HK-2 (cell line): Measurements from ENCODE around the gene SLC4A5.
"Not testable (repeated sequence)": the region's sequence is repeated elsewhere in the genome, so short reads cannot be mapped to it uniquely, and the experiment has no call there.

ENCODE experiments used
- DNase-seq: peaks from one replicate; pipeline ENCODE4 v3.0.0-alpha.2; 2018; ENCODE audit not compliant: unreplicated experiment

The SLC4A5 gene

DNA sequence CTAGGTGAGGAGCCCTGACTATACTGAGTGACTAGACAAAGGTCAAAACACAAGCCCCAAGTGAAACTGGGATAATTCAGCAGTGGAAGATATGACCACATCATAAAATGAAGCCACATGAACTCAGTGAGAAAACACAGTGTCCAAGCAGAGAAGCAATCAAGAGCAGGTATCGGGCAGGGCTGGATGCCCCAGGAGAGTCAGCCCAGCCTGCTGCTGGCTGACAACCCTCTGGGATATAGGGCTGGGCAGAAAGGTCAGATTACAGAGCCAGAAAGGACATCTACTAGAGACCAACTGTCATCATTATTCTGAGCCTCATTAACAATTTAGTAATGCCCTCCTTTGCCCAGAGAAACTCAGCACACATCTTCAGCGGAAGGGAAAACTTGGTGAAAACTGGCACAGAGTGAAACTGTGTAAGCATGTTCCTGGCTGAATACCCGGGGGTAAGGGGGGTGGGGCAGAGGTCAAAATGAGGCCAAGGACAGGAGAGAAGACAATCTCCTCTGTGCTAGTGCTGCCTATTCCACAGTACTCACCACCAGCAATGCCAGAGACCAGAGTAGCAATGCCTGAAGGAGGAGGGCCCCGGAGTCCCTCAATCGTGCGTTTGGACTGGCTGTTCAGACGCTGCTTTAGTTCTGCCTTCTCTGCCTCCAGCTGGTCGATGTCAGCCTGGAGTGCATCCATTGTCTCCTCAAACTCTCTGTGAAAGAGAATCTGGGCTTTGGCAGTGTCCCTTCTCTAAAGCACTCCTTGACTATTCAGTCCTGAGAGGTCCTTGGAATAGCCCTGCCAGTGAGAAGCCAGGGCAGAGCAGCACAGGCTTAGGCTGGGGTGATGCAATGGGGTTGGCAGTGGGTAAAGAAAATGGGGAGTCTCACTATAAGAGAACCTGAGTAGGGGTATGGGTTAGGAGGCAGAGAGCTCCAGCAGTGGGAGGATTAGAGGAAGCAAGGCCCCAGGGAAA, 21.6 kb upstream of the SLC4A5 start:
- DNase-seq = no peak

DNA sequence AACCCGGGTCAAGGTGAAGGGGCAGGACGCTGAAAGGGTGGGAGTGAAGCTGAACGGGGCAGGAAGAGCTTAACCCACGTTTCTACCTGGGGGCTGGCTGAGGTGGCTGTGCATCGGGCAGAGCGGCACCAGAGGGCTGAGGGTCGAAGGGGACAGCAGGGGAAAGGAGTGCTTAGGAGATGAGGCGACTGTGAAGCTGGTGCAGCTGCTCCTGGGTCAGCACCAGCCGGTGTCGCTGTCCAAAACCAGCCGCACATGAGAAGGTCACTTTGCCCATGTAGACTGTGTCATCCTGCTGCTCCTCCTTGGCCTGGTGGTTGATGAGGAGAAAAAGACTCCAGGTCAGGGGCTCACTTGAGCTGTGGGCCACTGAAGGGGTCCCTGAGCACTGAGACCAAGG, 18.1 kb upstream of the SLC4A5 start:
- DNase-seq = no peak

DNA sequence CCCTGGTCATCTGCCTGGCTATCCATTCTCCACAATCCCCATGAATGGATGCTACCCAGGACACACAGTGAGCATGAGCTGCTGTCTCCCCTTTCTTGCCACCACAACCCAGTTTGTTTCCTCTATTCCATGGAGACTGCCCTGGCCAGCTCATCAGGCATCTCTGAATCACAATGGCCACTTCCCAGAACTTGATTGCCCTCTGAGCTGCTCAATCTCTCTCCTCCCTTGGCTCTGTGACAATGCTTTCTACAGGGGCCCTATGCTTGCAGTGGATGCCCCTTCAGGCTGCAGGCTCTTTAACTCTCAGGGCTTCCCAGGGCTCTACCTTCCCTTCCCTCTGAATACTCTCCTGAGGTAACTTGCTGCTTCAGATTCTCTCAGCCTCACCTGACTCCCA, 14.4 kb upstream of the SLC4A5 start:
- DNase-seq = no peak

DNA sequence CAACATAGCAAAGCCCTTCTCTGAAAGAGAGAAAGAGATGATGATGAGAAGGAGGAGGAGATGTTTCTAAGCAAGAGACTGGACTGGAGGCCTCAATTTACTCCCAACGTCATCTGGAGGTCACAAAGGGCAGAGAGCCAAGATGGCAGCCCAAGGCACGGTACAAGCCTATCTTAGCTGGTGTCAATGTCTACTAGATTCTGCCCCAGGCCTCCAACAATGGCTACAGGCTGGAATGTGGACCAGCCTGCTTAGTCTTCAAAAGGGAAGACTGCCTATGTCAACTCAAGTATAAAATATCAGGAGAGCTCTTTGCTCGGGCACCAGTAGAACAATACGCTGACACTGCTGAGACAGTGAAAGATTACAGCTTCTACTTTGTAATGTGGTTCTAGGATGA, 6.7 kb upstream of the SLC4A5 start:
- no peak for DNase-seq

DNA sequence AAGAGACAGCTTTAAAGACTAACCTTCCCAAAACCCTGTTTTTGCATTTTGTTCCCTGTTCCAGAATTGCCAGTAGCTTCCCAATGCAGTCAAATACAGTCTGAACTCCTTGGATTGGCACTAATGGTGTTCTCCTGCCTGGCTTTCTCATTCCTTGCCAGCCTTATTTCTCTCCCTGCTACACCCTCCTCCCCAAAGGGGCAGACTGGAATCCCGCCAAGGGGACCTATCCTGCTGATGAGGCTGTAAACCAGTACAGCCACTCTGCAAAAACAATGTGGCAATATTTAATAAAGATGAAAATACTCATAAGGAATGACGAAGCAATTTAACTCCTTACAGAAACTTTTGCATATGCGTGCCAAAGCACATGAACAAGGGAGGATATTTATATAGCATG, 4.5 kb upstream of the SLC4A5 start:
- no peak for DNase-seq

DNA sequence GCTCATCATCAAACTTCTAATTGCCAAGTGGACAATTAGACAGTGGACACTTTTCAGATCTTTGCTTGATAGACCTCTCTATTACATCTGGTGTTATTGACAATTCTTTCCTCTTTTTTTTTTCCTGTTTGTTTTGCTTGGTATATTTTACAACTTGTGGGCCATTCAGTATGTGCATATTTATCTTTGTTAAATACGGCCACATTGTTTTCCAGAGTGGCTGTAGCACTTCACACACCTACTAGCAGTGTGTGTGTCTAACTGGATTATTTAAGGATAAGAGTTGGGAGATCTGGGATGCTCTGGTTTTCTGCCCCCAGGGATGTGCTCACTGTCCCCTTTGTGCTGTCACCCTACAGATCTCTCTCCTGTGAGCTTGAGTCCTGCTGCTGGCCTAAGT, 4.1 kb upstream of the SLC4A5 start:
- DNase-seq = no peak

DNA sequence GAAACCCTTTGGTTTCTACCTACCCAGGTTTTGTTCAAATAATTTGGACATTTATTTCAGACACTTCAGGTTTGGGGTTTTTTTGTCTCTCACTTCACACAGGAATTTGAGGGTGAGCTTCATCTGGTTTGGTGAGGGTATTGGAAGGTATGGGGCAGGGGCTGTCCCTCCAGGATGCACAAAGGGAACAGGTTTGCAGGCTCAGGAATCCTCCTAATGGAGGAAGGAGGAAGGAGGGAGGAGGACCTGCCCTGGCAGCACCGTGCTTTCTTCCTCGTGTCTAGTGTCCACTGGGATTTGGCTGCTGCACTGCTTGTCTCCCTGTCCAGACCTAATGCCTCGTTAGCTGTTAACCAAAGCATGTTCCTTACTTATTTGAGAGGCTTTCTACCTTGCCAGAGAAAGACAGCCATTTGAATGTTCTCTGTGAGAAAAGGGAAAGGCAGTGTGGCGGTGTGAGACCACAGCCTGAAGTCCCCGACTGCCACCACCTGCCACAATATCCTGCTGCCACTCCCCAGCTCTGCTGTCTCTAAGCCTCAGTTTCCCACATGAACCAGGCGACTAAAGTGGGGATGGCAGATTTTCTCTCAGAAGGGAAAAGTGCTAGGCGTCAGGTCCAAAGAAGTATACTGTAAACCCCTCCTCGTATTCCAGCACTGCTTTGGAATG, 2.2 kb upstream of the SLC4A5 start:
- no peak for DNase-seq

DNA sequence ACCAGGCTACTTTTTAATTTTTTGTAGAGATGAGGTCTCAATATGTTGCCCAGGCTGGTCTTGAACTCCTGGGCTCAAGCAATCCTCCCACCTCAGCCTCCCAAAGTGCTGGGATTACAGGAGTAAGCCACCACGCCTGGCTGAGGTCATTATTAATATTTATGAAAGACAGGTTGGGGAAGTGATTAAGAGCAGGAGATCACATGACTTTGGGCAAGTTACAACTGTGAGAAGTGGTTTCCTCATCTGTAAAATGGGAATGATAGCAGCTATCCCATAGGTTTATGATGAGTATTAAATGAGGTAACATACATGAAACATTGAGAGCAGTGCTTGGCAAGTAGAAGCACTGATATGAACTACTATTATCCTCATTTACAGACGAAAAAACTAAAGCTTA, 7.0 kb downstream of the SLC4A5 start:
- DNase-seq = not testable (repeated sequence)

DNA sequence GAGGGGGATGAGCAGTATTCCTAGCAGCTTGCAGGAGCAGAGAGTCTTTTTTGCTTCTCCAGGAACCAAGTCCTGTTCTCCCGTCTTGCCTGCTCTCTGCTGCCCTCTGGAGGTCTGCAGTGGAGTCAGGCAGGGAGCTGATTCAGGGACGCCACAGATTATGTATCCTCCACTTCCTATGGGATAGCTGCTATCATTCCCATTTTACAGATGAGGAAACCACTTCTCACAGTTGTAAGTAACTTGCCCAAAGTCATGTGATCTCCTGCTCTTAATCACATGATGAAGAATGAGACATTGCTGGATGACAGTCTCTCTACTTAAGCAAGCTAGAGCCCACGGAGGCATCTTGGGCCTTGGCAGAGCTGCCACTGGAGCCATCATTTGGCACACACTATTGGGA, 8.3 kb downstream of the SLC4A5 start:
- DNase-seq = peak; percentile 73

DNA sequence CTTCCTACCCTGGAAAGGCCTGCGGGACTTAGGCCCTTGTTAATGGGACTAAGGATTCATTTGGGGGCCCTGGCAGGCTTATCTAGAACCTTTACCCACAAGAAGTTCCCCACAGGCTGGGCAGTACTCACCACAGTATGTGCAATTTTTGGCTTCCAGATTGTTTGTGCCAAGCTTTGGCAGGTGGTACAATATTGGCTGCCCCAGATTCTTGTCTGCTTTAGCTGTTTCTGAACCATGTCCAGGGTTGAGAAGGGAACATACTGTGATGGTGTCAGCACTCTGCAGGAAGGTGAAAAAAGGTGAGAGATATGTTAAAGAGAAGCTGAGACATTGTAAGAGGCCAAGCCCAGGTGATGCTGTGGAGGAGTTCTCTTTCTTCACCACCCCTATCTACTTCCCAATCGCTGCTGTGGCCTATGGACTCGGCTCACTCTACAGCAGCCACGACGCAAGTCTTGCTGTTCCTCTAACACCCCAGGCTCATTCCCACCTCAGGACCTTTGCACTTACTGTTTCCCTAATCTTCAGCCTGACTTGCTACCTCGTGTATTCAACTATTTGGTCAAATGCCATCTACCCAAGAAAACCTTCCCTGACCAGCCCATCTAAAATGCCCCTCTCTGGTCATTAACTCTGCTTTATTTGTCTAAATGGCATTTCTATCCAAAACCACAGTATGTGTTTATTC, 9.2 kb downstream of the SLC4A5 start:
- no peak for DNase-seq

DNA sequence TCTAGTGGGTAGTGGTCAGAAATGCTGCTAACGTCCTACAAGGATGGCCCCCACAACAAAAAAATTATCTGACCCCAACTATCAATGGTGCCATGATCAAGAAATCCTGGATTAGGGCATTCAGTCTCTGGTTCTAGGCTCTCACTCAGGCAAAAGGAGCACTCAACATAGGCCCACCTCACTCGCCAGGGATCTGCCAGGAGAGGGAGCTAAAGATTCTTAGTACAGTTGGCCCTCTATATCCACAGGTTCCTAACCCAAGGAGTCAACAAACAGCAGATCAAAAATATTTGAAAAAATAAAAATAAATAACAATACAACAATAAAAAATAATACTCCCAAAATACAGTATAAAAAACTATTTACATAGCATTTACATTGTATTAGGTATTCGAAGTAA, 10.0 kb downstream of the SLC4A5 start:
- peak; percentile 25 for DNase-seq

DNA sequence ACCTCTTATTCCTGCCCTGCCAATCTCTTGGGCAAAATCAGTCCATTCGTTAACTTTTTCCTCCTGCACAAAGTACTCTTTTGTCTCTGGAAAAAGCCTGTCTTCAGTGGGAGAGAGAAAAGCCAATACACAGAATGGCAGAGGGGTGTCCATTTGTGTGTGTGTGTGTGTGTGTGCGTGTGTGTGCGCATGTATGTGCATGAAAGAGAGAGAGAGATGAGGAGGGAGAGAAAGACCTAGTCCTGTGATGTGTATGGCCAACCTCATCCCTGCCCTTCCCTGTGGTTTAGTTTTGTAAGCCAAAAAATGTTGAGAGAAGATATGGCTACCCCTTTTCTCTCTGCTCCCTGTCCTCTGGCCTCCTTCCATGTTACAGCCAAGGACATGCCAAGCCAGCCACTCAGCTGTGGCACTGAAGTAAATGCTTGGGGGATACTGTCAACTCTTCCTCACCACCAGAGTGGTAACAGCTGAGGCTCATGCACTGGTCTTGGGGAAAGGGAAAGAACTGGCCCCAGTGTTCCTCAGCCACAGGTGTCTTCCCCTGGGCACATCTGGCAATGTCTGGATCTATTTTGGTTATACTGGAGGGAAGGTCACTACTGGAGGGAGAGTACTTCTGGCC, 10.6 kb downstream of the SLC4A5 start:
- DNase-seq = no peak

DNA sequence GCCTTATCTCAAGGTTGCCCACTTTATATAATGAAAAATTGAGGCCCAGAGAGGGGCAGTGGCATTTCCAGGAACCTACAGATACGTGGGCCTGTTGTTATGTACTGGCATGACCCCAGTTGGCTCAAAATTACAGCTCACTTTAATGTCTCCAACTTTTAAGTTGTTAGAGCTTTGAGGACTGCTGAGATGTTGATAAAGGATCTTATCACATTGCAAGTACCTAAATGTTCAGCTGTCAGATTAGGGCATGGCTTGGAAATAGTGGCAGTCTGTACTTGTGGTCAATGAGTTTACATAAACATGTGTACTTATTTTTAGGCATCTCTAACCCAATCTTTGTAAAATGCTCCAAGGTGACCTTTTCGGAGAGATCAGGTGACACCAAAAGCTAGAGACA, 14.6 kb downstream of the SLC4A5 start:
- DNase-seq = no peak

DNA sequence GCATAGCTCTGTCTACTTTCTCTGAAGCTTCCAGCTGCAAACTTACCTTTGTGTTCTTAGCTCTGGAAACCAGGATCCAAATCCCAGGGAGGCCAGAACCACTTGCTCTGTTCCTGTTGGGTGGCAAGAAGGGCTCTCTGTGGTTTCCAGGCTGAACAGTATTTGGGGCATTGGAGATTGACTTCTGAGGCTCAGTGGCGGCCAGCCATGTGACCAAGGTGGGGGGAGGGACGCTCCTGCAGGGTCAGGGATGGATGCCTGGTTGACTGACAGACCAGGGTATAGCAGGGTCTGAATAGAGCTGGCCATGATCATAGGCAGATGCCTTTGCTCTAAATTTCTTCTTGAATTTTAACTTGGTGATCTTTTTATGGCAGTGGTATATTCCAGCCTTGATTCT, 15.1 kb downstream of the SLC4A5 start:
- no peak for DNase-seq

DNA sequence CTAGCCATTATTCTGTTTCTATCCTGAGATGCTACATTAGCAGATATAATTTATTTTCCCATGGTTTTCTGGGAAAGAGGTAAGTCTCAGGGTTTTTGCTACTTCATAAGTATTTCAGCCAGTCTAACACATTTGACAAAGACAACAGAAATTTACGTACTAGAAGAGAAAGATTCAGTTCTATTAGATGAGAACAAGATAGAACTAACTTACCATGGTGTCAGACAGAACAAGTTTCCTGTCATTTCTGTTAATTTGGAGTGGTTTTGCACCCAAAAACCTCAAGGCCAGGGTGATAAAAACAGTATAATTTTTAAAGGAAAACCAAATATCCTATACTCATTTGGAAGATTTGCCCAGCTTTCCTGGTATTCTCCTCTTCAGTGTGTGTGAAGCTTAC, 15.6 kb downstream of the SLC4A5 start:
- DNase-seq = no peak

DNA sequence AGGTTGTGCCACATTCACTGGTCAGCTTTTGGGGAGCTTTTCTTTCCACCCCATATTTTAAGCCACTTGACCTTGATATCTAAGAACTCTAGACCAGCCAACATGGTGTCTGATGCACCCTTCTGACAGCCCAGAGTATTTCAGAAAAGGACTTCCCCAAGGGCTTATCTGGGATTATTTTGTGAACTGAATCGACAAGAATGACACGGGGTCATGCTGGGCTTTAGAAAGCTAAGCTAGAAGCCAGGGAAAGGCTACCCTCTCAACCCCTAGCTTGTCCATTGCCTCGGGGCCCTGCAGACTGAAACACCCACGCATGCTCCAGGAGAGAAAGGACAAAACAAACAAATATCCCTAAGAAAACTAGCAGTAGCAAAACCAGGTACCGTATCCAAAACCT, 16.0 kb downstream of the SLC4A5 start:
- no peak for DNase-seq

DNA sequence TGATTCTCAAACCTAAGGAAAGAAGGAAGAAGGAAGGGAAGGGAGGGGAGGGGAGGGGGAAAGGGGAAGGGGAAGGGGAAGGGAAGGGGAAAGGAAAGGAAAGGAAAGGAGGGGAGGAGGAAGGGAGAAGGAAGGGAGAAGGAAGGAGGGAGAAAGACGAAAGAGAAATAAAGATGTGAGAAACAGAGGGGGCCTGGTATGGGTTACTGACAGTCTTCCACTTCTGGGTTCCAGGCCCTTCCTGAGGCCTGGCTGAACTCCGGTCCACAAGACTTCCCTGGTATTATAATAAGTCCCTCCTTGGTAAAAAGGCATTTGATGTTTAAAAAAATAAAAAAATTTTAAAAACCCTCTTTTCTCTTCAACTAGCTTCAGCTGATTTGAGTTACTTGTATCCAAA, 17.4 kb downstream of the SLC4A5 start:
- no peak for DNase-seq

DNA sequence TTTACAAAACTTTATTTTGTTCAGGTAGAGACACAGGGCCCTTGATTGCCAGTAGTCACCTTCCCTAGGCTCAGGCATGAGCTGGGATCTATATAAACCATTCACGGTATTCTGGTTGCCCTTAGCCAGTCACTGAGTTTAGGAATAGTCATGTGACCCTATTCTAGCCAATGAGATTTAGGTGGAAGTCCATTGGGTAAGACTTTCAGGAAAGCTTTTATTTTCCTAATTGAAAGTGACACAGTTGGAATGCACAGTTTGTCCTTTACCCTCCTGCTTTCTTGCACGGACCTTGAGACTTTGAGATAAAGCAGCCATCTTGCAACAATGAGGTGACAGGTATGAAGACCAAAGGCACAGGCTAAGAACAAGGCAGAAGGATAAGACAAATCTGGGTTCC, 21.5 kb downstream of the SLC4A5 start:
- DNase-seq = no peak

DNA sequence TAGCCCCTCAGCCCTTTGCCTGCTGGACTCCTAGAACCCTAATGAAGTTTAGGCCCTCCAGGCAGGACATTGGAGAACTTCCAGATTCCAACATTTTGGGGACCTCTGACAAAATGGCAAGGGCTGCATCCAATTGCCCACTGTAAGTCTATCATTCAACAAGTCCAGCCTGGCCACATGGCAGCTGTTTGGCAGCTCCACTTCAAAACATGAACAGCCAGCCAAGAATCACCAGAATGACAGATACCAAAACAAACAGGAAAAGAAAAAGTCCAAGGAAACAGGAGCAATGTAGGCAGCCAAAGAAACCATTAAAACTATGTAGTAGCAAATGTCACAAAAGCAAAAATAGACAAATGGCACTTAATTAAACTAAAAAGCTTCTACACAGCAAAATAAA, 25.5 kb downstream of the SLC4A5 start:
- DNase-seq = no peak

DNA sequence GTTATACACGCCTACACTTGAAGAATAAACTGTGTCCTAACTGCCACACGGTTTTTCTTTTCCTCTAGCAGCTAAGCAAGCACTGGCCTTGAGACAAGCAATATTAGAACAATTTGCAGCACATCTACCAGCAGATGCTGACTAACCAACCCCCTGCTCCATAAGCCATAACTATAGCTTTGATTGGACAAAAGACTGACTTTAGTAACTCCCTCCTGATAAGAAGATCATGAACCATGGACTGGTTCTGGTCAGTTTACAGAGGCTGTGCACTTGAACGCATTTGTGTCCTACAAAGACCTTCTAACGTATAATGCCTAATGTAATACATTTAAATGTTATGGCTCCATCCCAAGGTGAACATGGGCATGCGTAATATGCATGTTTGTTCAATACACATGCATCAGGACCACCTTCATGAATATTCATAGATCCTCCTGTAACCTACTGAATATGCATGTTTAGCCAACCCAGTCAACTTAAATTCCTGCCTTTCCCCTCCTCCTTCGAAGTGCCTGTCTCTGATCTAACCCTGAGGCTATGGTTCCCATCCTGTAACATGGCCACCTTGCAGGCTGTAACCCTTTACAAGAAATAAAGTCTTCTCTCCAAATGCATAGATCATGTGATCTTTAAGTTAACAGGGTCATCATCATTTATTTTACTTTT, 26.5 kb downstream of the SLC4A5 start:
- DNase-seq = no peak

DNA sequence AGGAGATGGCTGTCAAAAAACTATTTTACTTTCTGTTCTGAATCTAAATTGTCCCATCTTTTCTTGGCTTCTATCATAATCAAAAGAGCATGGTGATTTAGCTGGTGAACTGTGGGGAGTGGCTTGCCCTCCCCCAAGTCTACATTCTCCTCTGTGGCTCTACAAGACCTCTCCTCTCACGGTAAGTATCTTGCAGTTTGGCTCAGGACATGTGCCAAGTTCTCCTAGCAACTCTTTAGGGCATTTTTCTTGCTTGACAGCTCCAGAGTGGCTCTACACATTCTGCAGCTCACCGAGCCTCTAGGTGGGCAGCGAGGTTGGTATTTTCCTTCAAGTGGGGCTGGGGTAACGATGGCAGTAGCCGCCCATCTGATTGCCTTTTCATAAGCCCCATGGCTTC, 29.1 kb downstream of the SLC4A5 start:
- DNase-seq = no peak

DNA sequence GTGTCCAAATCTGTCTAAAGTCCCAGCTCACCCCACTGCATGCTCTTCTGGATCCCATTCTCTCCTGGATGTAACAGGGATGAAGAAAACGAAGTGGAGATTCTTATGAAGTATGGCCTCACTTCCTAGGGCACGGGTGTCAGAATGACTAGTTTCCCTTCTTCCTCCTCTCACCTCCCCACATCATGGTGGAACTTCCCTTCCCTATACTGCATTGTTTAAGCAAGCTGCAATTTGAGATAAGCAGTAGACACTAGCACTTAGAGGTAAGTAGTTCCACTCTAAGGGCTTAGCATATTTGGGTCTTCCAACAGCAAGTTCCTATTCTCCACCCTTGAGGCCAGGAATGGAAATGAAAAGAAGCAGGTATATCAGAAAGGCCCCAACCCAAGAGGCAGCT, 29.7 kb downstream of the SLC4A5 start:
- no peak for DNase-seq
